ENCODE results near the gene FGFBP2. TPM values are rescaled to one million over a fixed set of nuclear protein-coding genes. Genes with fewer than 3 reads are reported as not detected.
A peak's percentile ranks its signal among the peaks of the same experiment; 100 is the strongest.

FGFBP2 gene
- total RNA-seq, 3 donors from 2014 or later (not counting 1 experiment from before 2014, with no cell fraction given) = 644 to 736 (median 713) TPM

DNA sequence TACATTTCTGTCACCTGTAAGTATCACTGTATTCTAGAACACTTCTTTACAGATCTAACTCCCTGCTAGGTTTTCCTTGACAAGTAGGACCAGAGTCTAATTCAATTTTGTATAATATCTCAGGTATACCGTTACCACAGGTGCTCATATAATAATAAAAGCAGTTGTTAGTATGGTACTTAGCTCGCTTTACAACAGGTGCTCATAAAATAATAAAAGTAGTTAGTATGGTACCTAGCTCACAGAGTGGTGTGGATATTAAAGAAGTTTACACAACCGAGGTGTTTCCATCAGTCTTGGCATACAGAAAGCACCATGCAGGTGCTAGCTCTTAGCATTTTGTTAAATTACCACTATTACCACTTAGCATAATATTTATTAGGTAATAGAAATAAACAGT, 32.9 kb upstream of the FGFBP2 start:
- intact Hi-C loops (cut with micrococcal nuclease) = no loop called here
- peaks cover 11% of the 10 kb centered on the region in 2 donors for H3K4me1 Mint-ChIP-seq
- no peak overlapping the region for H3K4me3 ChIP-seq (ENCODE audit: low read length)
- no peak overlapping the region for H3K4me3 Mint-ChIP-seq
- TF ChIP-seq, protein P1, sequence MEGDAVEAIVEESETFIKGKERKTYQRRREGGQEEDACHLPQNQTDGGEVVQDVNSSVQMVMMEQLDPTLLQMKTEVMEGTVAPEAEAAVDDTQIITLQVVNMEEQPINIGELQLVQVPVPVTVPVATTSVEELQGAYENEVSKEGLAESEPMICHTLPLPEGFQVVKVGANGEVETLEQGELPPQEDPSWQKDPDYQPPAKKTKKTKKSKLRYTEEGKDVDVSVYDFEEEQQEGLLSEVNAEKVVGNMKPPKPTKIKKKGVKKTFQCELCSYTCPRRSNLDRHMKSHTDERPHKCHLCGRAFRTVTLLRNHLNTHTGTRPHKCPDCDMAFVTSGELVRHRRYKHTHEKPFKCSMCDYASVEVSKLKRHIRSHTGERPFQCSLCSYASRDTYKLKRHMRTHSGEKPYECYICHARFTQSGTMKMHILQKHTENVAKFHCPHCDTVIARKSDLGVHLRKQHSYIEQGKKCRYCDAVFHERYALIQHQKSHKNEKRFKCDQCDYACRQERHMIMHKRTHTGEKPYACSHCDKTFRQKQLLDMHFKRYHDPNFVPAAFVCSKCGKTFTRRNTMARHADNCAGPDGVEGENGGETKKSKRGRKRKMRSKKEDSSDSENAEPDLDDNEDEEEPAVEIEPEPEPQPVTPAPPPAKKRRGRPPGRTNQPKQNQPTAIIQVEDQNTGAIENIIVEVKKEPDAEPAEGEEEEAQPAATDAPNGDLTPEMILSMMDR (IDR thresholded peaks at IDR 0.05) = no peak
- H3K36me3 Mint-ChIP-seq = no peaks in the 10 kb centered on the region
- H3K9me3 ChIP-seq (ENCODE audit: control insufficient read depth, insufficient read depth, low read length) = no peaks in the 10 kb centered on the region
- 100% methylated on average over 1 of the region's 3 CpGs for WGBS (ENCODE audit: insufficient coverage)
- H3K27me3 Mint-ChIP-seq (ENCODE audit: low read depth in 2 of 2) = no peaks in the 10 kb centered on the region
- H3K36me3 ChIP-seq (ENCODE audit: control insufficient read depth, insufficient read depth, low read length) = no peaks in the 10 kb centered on the region
- no peaks in the 10 kb centered on the region for H3K9me3 Mint-ChIP-seq
- no peaks in the 10 kb centered on the region for H3K27me3 ChIP-seq (ENCODE audit: control insufficient read depth, insufficient read depth, low read length)
- H3K4me1 ChIP-seq (ENCODE audit: control insufficient read depth, insufficient read depth, low read length) = peaks cover 6% of the 10 kb centered on the region
- no peak overlapping the region for H3K27ac Mint-ChIP-seq
- DNase-seq = no peak
- ATAC-seq = no peak
- H3K27ac ChIP-seq (ENCODE audit: low read length) = no peak overlapping the region

DNA sequence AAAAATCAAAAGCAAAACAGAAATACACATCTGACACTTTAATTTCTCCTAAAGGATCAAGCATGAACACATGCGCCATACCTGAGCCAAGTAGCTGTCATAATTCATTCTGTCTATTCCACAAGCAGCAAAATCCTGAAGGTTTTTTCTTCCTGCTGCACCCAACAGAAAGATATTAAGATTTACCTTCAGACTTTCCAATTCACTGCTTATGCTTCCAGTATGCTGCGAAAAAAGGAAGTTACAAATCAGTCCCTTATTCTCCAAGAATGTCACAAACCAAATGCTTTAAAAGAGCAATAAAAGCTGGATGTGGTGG, 29.2 kb upstream of the FGFBP2 start:
- H3K27me3 Mint-ChIP-seq (ENCODE audit: low read depth in 2 of 2) = peaks cover 0 to 6% of the 10 kb centered on the region in 2 donors
- no peak overlapping the region for H3K4me3 Mint-ChIP-seq
- ATAC-seq (no peak), DNase-seq (no peak)
- H3K36me3 Mint-ChIP-seq = no peaks in the 10 kb centered on the region
- intact Hi-C loops (cut with micrococcal nuclease) = no loop called here
- H3K4me1 Mint-ChIP-seq = peaks cover 22 to 29% of the 10 kb centered on the region in 2 donors
- H3K36me3 ChIP-seq (ENCODE audit: control insufficient read depth, insufficient read depth, low read length) = no peaks in the 10 kb centered on the region
- H3K27ac Mint-ChIP-seq = no peak overlapping the region
- H3K9me3 Mint-ChIP-seq = no peaks in the 10 kb centered on the region
- H3K27me3 ChIP-seq (ENCODE audit: control insufficient read depth, insufficient read depth, low read length) = no peaks in the 10 kb centered on the region
- 43% methylated on average over 2 of the region's 2 CpGs for WGBS (ENCODE audit: insufficient coverage)
- H3K9me3 ChIP-seq (ENCODE audit: control insufficient read depth, insufficient read depth, low read length) = no peaks in the 10 kb centered on the region
- no peak overlapping the region for H3K27ac ChIP-seq (ENCODE audit: low read length)
- H3K4me1 ChIP-seq (ENCODE audit: control insufficient read depth, insufficient read depth, low read length) = peaks cover 11% of the 10 kb centered on the region
- no peak overlapping the region for H3K4me3 ChIP-seq (ENCODE audit: low read length)
- TF ChIP-seq, protein P1 (IDR thresholded peaks at IDR 0.05) = no peak

GRCh38 chr4:15990570-15991285, 27.8 kb upstream of the FGFBP2 start:
- intact Hi-C loops (cut with micrococcal nuclease) = no loop called here
- Mint-ChIP-seq H3K27ac (no peak overlapping the region), H3K4me3 (no peak overlapping the region), H3K36me3 (no peaks in the 10 kb centered on the region), H3K9me3 (no peaks in the 10 kb centered on the region), H3K4me1 (peaks cover 17 to 23% of the 10 kb centered on the region in 2 donors), H3K27me3 (ENCODE audit: low read depth in 2 of 2) (peaks cover 0 to 6% of the 10 kb centered on the region in 2 donors)
- TF ChIP-seq, protein P1 (IDR thresholded peaks at IDR 0.05) = no peak
- Histone ChIP-seq H3K9me3 (ENCODE audit: control insufficient read depth, insufficient read depth, low read length) (no peaks in the 10 kb centered on the region), H3K4me3 (ENCODE audit: low read length) (no peak overlapping the region), H3K27me3 (ENCODE audit: control insufficient read depth, insufficient read depth, low read length) (no peaks in the 10 kb centered on the region), H3K4me1 (ENCODE audit: control insufficient read depth, insufficient read depth, low read length) (peaks cover 11% of the 10 kb centered on the region), H3K27ac (ENCODE audit: low read length) (no peak overlapping the region), H3K36me3 (ENCODE audit: control insufficient read depth, insufficient read depth, low read length) (no peaks in the 10 kb centered on the region)
- ATAC-seq (no peak), DNase-seq (no peak)
- WGBS (ENCODE audit: insufficient coverage) = 88% methylated on average over 9 of the region's 12 CpGs

DNA sequence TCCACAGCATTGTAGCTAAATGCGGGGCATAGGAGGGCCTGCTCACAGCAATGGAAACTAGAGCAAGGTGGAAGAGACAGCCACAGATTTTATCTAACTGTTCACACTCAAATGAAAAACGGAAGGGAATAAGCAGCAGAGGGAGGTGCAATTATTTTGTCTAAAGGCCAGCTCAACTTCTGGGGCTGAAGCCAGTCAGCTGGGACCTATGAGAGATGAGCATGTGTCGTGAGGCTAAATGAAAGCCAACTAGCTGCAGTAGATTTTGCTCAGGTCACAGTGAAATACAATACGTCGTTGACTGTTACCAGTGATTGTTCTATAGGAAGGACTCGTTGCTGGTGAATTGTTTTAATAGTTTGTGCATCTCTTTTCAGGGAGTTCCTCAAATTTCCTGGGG, 26.4 kb upstream of the FGFBP2 start:
- H3K27ac Mint-ChIP-seq = peak overlapping the region in 1 of 2 donors; percentile 63
- peaks cover 11% of the 10 kb centered on the region for H3K4me1 ChIP-seq (ENCODE audit: control insufficient read depth, insufficient read depth, low read length)
- intact Hi-C loops (cut with micrococcal nuclease) = no loop called here
- ATAC-seq = no peak
- TF ChIP-seq, protein P1 (IDR thresholded peaks at IDR 0.05) = no peak
- H3K4me3 Mint-ChIP-seq = no peak overlapping the region
- no peaks in the 10 kb centered on the region for H3K9me3 ChIP-seq (ENCODE audit: control insufficient read depth, insufficient read depth, low read length)
- no peaks in the 10 kb centered on the region for H3K36me3 Mint-ChIP-seq
- no peak for DNase-seq
- peaks cover 0 to 6% of the 10 kb centered on the region in 2 donors for H3K27me3 Mint-ChIP-seq (ENCODE audit: low read depth in 2 of 2)
- no peaks in the 10 kb centered on the region for H3K27me3 ChIP-seq (ENCODE audit: control insufficient read depth, insufficient read depth, low read length)
- 63% methylated on average over 6 of the region's 6 CpGs for WGBS (ENCODE audit: insufficient coverage)
- H3K36me3 ChIP-seq (ENCODE audit: control insufficient read depth, insufficient read depth, low read length) = no peaks in the 10 kb centered on the region
- no peak overlapping the region for H3K27ac ChIP-seq (ENCODE audit: low read length)
- no peaks in the 10 kb centered on the region for H3K9me3 Mint-ChIP-seq
- H3K4me1 Mint-ChIP-seq = peaks cover 17 to 23% of the 10 kb centered on the region in 2 donors
- H3K4me3 ChIP-seq (ENCODE audit: low read length) = no peak overlapping the region
